Measurements from ENCODE around the gene PTPRE. TPM values are rescaled to one million over a fixed set of nuclear protein-coding genes. Genes with fewer than 3 reads are reported as not detected.

The PTPRE gene
- total RNA-seq, 1 experiment from 2014 or later: 20.4 TPM

- H2AFZ ChIP-seq (ENCODE audit: low read length): no peak overlapping the region
Measured at GRCh38 chr10:128036746-128037543, 130.0 kb downstream of the PTPRE start.

GRCh38 chr10:128040096-128040495 is 133.2 kb downstream of the PTPRE start:
- Histone ChIP-seq H3K9ac (ENCODE audit: low read length) (no peak overlapping the region), H3K27ac (ENCODE audit: low read length) (no peak overlapping the region)

More at GRCh38 chr10:128036746-128037543, 130.0 kb downstream of the PTPRE start:
- no peak overlapping the region for H3K4me3 ChIP-seq (ENCODE audit: low read length)
- peaks cover 6% of the 10 kb centered on the region; the same call in 1 of the 2 replicates for H3K4me1 ChIP-seq (ENCODE audit: low read length)
- no peaks in the 10 kb centered on the region for H3K27me3 ChIP-seq (ENCODE audit: low read length)
- H3K4me2 ChIP-seq (ENCODE audit: low read depth, low read length, poor library complexity, severe bottlenecking): no peak overlapping the region
- no peaks in the 10 kb centered on the region for H3K36me3 ChIP-seq (ENCODE audit: insufficient read depth, low read length)
- no peak for DNase-seq
- no peak overlapping the region for H3K27ac ChIP-seq (ENCODE audit: low read length)
- H3K9me3 ChIP-seq (ENCODE audit: low read length): no peaks in the 10 kb centered on the region
- no peak overlapping the region for H3K9ac ChIP-seq (ENCODE audit: low read length)
- H3K9me2 ChIP-seq (replicated peaks; ENCODE audit: insufficient read depth, low read length): no peaks in the 10 kb centered on the region
- no peaks in the 10 kb centered on the region for H3K79me2 ChIP-seq (ENCODE audit: low read length)
- H4K20me1 ChIP-seq (ENCODE audit: insufficient read depth, low read depth, low read length): no peaks in the 10 kb centered on the region

GRCh38 chr10:128040681-128041080 is 133.8 kb downstream of the PTPRE start:
- Histone ChIP-seq H3K9ac (ENCODE audit: low read length) (no peak overlapping the region), H3K4me3 (ENCODE audit: low read length) (no peak overlapping the region), H3K27ac (ENCODE audit: low read length) (no peak overlapping the region), H3K4me2 (ENCODE audit: low read depth, low read length, poor library complexity, severe bottlenecking) (no peak overlapping the region), H3K27me3 (ENCODE audit: low read length) (no peaks in the 10 kb centered on the region), H3K9me2 (replicated peaks; ENCODE audit: insufficient read depth, low read length) (no peaks in the 10 kb centered on the region), H4K20me1 (ENCODE audit: insufficient read depth, low read depth, low read length) (no peaks in the 10 kb centered on the region), H2AFZ (ENCODE audit: low read length) (no peak overlapping the region), H3K9me3 (ENCODE audit: low read length) (no peaks in the 10 kb centered on the region), H3K36me3 (ENCODE audit: insufficient read depth, low read length) (no peaks in the 10 kb centered on the region), H3K4me1 (ENCODE audit: low read length) (peaks cover 7% of the 10 kb centered on the region), H3K79me2 (ENCODE audit: low read length) (no peaks in the 10 kb centered on the region)
- no peak for DNase-seq

More at GRCh38 chr10:128040096-128040495, 133.2 kb downstream of the PTPRE start:
- H3K79me2 ChIP-seq (ENCODE audit: low read length): no peaks in the 10 kb centered on the region
- no peak for DNase-seq
- no peaks in the 10 kb centered on the region for H3K9me3 ChIP-seq (ENCODE audit: low read length)
- H3K27me3 ChIP-seq (ENCODE audit: low read length): no peaks in the 10 kb centered on the region
- H4K20me1 ChIP-seq (ENCODE audit: insufficient read depth, low read depth, low read length): no peaks in the 10 kb centered on the region
- no peak overlapping the region for H2AFZ ChIP-seq (ENCODE audit: low read length)
- peaks cover under 1% of the 10 kb centered on the region for H3K4me1 ChIP-seq (ENCODE audit: low read length)
- no peaks in the 10 kb centered on the region for H3K9me2 ChIP-seq (replicated peaks; ENCODE audit: insufficient read depth, low read length)
- H3K4me2 ChIP-seq (ENCODE audit: low read depth, low read length, poor library complexity, severe bottlenecking): no peak overlapping the region
- H3K36me3 ChIP-seq (ENCODE audit: insufficient read depth, low read length): no peaks in the 10 kb centered on the region
- no peak overlapping the region for H3K4me3 ChIP-seq (ENCODE audit: low read length)

- no peaks in the 10 kb centered on the region for H4K20me1 ChIP-seq (ENCODE audit: insufficient read depth, low read depth, low read length)
- no peaks in the 10 kb centered on the region for H3K27me3 ChIP-seq (ENCODE audit: low read length)
- peaks cover 14% of the 10 kb centered on the region for H3K4me1 ChIP-seq (ENCODE audit: low read length)
- no peak overlapping the region for H3K4me3 ChIP-seq (ENCODE audit: low read length)
- no peaks in the 10 kb centered on the region for H3K36me3 ChIP-seq (ENCODE audit: insufficient read depth, low read length)
- H3K27ac ChIP-seq (ENCODE audit: low read length): no peak overlapping the region
- H3K4me2 ChIP-seq (ENCODE audit: low read depth, low read length, poor library complexity, severe bottlenecking): no peak overlapping the region
- no peaks in the 10 kb centered on the region for H3K79me2 ChIP-seq (ENCODE audit: low read length)
- H3K9me2 ChIP-seq (replicated peaks; ENCODE audit: insufficient read depth, low read length): no peaks in the 10 kb centered on the region
- H2AFZ ChIP-seq (ENCODE audit: low read length): no peak overlapping the region
- H3K9ac ChIP-seq (ENCODE audit: low read length): no peak overlapping the region
- no peaks in the 10 kb centered on the region for H3K9me3 ChIP-seq (ENCODE audit: low read length)
- DNase-seq: no peak
Measured at GRCh38 chr10:128042131-128042610, 135.3 kb downstream of the PTPRE start.

- Histone ChIP-seq H3K79me2 (ENCODE audit: low read length) (peaks cover 8% of the 10 kb centered on the region; the same call in 1 of the 2 replicates), H3K9me2 (replicated peaks; ENCODE audit: insufficient read depth, low read length) (no peaks in the 10 kb centered on the region), H4K20me1 (ENCODE audit: insufficient read depth, low read depth, low read length) (no peaks in the 10 kb centered on the region), H3K36me3 (ENCODE audit: insufficient read depth, low read length) (no peaks in the 10 kb centered on the region), H3K27me3 (ENCODE audit: low read length) (no peaks in the 10 kb centered on the region), H3K27ac (ENCODE audit: low read length) (no peak overlapping the region), H3K4me2 (ENCODE audit: low read depth, low read length, poor library complexity, severe bottlenecking) (no peak overlapping the region), H3K9me3 (ENCODE audit: low read length) (no peaks in the 10 kb centered on the region), H3K4me3 (ENCODE audit: low read length) (no peak overlapping the region), H2AFZ (ENCODE audit: low read length) (no peak overlapping the region), H3K9ac (ENCODE audit: low read length) (no peak overlapping the region), H3K4me1 (ENCODE audit: low read length) (peaks cover 24% of the 10 kb centered on the region)
- DNase-seq: no peak
Measured at GRCh38 chr10:128043259-128044045, 136.5 kb downstream of the PTPRE start.

GRCh38 chr10:128044186-128044585 is 137.3 kb downstream of the PTPRE start:
- no peaks in the 10 kb centered on the region for H3K27me3 ChIP-seq (ENCODE audit: low read length)
- H4K20me1 ChIP-seq (ENCODE audit: insufficient read depth, low read depth, low read length): no peaks in the 10 kb centered on the region
- DNase-seq: no peak
- H3K9ac ChIP-seq (ENCODE audit: low read length): no peak overlapping the region
- peaks cover 16% of the 10 kb centered on the region for H3K79me2 ChIP-seq (ENCODE audit: low read length)
- H3K4me2 ChIP-seq (ENCODE audit: low read depth, low read length, poor library complexity, severe bottlenecking): no peak overlapping the region
- H3K4me1 ChIP-seq (ENCODE audit: low read length): peaks cover 31% of the 10 kb centered on the region
- no peaks in the 10 kb centered on the region for H3K9me2 ChIP-seq (replicated peaks; ENCODE audit: insufficient read depth, low read length)
- no peak overlapping the region for H3K4me3 ChIP-seq (ENCODE audit: low read length)
- no peaks in the 10 kb centered on the region for H3K9me3 ChIP-seq (ENCODE audit: low read length)
- H3K36me3 ChIP-seq (ENCODE audit: insufficient read depth, low read length): no peaks in the 10 kb centered on the region
- H3K27ac ChIP-seq (ENCODE audit: low read length): no peak overlapping the region
- H2AFZ ChIP-seq (ENCODE audit: low read length): no peak overlapping the region

- Histone ChIP-seq H2AFZ (ENCODE audit: low read length) (no peak overlapping the region), H3K4me1 (ENCODE audit: low read length) (peaks cover 38% of the 10 kb centered on the region), H3K4me3 (ENCODE audit: low read length) (no peak overlapping the region), H3K4me2 (ENCODE audit: low read depth, low read length, poor library complexity, severe bottlenecking) (no peak overlapping the region), H3K9me2 (replicated peaks; ENCODE audit: insufficient read depth, low read length) (no peaks in the 10 kb centered on the region), H3K27ac (ENCODE audit: low read length) (no peak overlapping the region), H3K79me2 (ENCODE audit: low read length) (peaks cover 22% of the 10 kb centered on the region), H3K27me3 (ENCODE audit: low read length) (no peaks in the 10 kb centered on the region), H3K9ac (ENCODE audit: low read length) (no peak overlapping the region), H3K36me3 (ENCODE audit: insufficient read depth, low read length) (no peaks in the 10 kb centered on the region), H3K9me3 (ENCODE audit: low read length) (no peaks in the 10 kb centered on the region), H4K20me1 (ENCODE audit: insufficient read depth, low read depth, low read length) (no peaks in the 10 kb centered on the region)
- no peak for DNase-seq
Measured at GRCh38 chr10:128044961-128045832, 138.3 kb downstream of the PTPRE start.
